ENCODE data around the gene UBL7.
A peak's percentile ranks its signal among the peaks of the same experiment; 100 is the strongest.
"Not testable (repeated sequence)": the region's sequence is repeated elsewhere in the genome, so short reads cannot be mapped to it uniquely, and the experiment has no call there.

UBL7 gene

GRCh38 chr15:74464216-74464615, 3.3 kb upstream of the UBL7 start:
- no peak for DNase-seq (ENCODE audit: extremely low read depth, low read depth)
- no peak overlapping the region for H3K4me3 ChIP-seq (replicated peaks; ENCODE audit: low read depth, low read length)
- no peak for TF ChIP-seq CTCF (IDR thresholded peaks at IDR 0.05; ENCODE audit: low read depth, low read length, missing control alignments)

GRCh38 chr15:74463634-74464033, 2.7 kb upstream of the UBL7 start:
- DNase-seq (ENCODE audit: extremely low read depth, low read depth), result no peak
- TF ChIP-seq CTCF (IDR thresholded peaks at IDR 0.05; ENCODE audit: low read depth, low read length, missing control alignments), result no peak
- no peak overlapping the region for H3K4me3 ChIP-seq (replicated peaks; ENCODE audit: low read depth, low read length)

GRCh38 chr15:74461847-74462511, 1.0 kb upstream of the UBL7 start:
- peak overlapping the region; percentile 84 for H3K4me3 ChIP-seq (replicated peaks; ENCODE audit: low read depth, low read length)
- TF ChIP-seq CTCF (IDR thresholded peaks at IDR 0.05; ENCODE audit: low read depth, low read length, missing control alignments), result no peak
- no peak for DNase-seq (ENCODE audit: extremely low read depth, low read depth)

GRCh38 chr15:74460298-74460697, 662 bp downstream of the UBL7 start:
- peak overlapping the region; percentile 84 for H3K4me3 ChIP-seq (replicated peaks; ENCODE audit: low read depth, low read length)
- DNase-seq (ENCODE audit: extremely low read depth, low read depth), result no peak
- no peak for TF ChIP-seq CTCF (IDR thresholded peaks at IDR 0.05; ENCODE audit: low read depth, low read length, missing control alignments)

GRCh38 chr15:74459798-74460197, 1.2 kb downstream of the UBL7 start:
- peak overlapping the region; percentile 84 for H3K4me3 ChIP-seq (replicated peaks; ENCODE audit: low read depth, low read length)

GRCh38 chr15:74458473-74458872, 2.5 kb downstream of the UBL7 start:
- H3K4me3 ChIP-seq (replicated peaks; ENCODE audit: low read depth, low read length), result no peak overlapping the region
- no peak for DNase-seq (ENCODE audit: extremely low read depth, low read depth)
- TF ChIP-seq CTCF (IDR thresholded peaks at IDR 0.05; ENCODE audit: low read depth, low read length, missing control alignments), result no peak

More at GRCh38 chr15:74459798-74460197, 1.2 kb downstream of the UBL7 start:
- not testable (repeated sequence) for DNase-seq (ENCODE audit: extremely low read depth, low read depth)

GRCh38 chr15:74457036-74457435, 3.9 kb downstream of the UBL7 start:
- H3K4me3 ChIP-seq (replicated peaks; ENCODE audit: low read depth, low read length); DNase-seq (ENCODE audit: extremely low read depth, low read depth): not testable (repeated sequence)

All from HFF-Myc (cell line).